ENCODE measurements around the gene SPOCK1.

DNA sequence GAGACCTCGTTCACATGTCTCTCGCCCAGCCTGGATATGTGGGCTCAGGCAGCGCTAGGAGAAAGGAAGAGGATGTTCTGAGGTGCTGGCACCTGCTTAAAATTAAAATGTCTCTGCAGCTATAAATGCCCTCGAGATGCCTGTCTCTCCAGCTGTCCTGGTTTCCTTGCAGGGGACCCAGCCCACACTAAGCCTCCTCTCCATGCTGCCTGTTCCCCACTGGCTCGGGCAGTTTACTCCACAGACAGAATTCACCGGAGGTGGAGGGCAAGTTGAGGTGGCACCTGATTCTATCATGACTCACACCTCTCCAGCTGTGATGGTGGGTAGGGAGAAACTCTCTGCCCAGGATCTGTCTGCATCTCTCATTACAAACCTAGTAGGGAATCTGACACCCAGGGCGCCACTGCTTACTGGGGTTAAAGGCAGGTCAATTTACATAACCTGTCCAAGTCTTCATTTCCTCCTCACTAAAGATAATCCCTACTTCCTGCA, 420.9 kb downstream of the SPOCK1 start:
- TF ChIP-seq, protein P1, sequence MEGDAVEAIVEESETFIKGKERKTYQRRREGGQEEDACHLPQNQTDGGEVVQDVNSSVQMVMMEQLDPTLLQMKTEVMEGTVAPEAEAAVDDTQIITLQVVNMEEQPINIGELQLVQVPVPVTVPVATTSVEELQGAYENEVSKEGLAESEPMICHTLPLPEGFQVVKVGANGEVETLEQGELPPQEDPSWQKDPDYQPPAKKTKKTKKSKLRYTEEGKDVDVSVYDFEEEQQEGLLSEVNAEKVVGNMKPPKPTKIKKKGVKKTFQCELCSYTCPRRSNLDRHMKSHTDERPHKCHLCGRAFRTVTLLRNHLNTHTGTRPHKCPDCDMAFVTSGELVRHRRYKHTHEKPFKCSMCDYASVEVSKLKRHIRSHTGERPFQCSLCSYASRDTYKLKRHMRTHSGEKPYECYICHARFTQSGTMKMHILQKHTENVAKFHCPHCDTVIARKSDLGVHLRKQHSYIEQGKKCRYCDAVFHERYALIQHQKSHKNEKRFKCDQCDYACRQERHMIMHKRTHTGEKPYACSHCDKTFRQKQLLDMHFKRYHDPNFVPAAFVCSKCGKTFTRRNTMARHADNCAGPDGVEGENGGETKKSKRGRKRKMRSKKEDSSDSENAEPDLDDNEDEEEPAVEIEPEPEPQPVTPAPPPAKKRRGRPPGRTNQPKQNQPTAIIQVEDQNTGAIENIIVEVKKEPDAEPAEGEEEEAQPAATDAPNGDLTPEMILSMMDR (conservative IDR thresholded peaks at IDR 0.05 in 1 of 2, IDR thresholded peaks at IDR 0.05 in 1 of 2; ENCODE audit: extremely low read depth in 1 of 2, insufficient read depth in 1 of 2, low read depth in 1 of 2, low read length in 2 of 2) = no peak
- no peak for TF ChIP-seq EZH2 (IDR thresholded peaks at IDR 0.05; ENCODE audit: borderline replicate concordance, low read length)
